ENCODE measurements around the gene GADD45A.

- no peak for TF ChIP-seq CTCF (IDR thresholded peaks at IDR 0.05)
- TF ChIP-seq ZFX (IDR thresholded peaks at IDR 0.05; ENCODE audit: borderline replicate concordance): no peak
Measured at GRCh38 chr1:67672260-67672803, 12.7 kb upstream of the GADD45A start.
